CD4-positive, CD25-positive, alpha-beta regulatory T cell (primary cell): ENCODE measurements around the gene RGSL1. TPM values are rescaled to one million over a fixed set of nuclear protein-coding genes. Genes with fewer than 3 reads are reported as not detected.

Source experiments
- polyA plus RNA-seq, 4 donors: library from polyadenylated mRNA; unstranded; fragments of 300-500 nt; fragmentation: Illumina TruSeq; gene quantifications; one replicate each; pipeline ENCODE4 v1.2.3, GENCODE V29; 2021
- total RNA-seq: library from RNA; stranded (reverse); gene quantifications from one replicate; pipeline ENCODE4 v1.2.3, GENCODE V29; 2022

The RGSL1 gene
- total and polyA plus RNA-seq, 5 donors from 2014 or later: not detected

Other genes with a start within 250 kb of the RGSL1 start
- gene GLUL, start 58.4 kb upstream of the RGSL1 start, total RNA-seq: 69.5 TPM
- gene GLUL, start 58.4 kb upstream of the RGSL1 start, polyA plus RNA-seq: 10 to 100 TPM; 27.3 to 52.5 (median 40.8) TPM
- not detected for gene TEDDM1, start 49.5 kb upstream of the RGSL1 start, total RNA-seq
- gene TEDDM1, start 49.5 kb upstream of the RGSL1 start, polyA plus RNA-seq: under 1 TPM in 1 of 4 donors, not detected in 3; 0.08 TPM
- 9.1 TPM for gene RNASEL, start 139.1 kb downstream of the RGSL1 start, total RNA-seq
- gene RNASEL, start 139.1 kb downstream of the RGSL1 start, polyA plus RNA-seq: 10 to 100 TPM in 2 of 4 donors, 1 to 10 TPM in 2; 6.2 to 10.5 (median 9.0) TPM
- gene RGS16, start 154.2 kb downstream of the RGSL1 start, total RNA-seq: 16.6 TPM
- gene RGS16, start 154.2 kb downstream of the RGSL1 start, polyA plus RNA-seq: 1 to 10 TPM in 1 of 4 donors, under 1 TPM in 3; 0.34 to 1.2 (median 0.46) TPM
- not detected for gene RGS8, start 234.4 kb downstream of the RGSL1 start, total RNA-seq
- not detected for gene RGS8, start 234.4 kb downstream of the RGSL1 start, polyA plus RNA-seq